Measurements from ENCODE around the gene POLD1.
"Not testable (repeated sequence)": the region's sequence is repeated elsewhere in the genome, so short reads cannot be mapped to it uniquely, and the experiment has no call there.

DNA sequence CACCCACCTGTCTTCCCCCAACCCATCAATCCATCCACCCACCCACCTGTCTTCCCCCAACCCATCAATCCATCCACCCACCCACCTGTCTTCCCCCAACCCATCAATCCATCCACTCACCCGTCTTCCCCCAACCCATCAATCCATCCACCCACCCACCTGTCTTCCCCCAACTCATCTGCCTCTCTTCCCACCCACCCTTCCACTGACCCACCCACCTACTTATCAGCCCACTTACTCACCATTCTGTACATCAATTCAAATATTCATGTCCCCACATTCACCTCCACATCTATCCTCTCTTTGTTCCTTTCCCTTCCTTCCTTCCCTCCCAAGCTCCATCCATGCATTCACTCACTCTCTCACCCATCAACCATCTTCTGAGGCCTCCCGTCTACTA lies 55.0 kb downstream of the POLD1 start:
- TF ChIP-seq, protein P1, sequence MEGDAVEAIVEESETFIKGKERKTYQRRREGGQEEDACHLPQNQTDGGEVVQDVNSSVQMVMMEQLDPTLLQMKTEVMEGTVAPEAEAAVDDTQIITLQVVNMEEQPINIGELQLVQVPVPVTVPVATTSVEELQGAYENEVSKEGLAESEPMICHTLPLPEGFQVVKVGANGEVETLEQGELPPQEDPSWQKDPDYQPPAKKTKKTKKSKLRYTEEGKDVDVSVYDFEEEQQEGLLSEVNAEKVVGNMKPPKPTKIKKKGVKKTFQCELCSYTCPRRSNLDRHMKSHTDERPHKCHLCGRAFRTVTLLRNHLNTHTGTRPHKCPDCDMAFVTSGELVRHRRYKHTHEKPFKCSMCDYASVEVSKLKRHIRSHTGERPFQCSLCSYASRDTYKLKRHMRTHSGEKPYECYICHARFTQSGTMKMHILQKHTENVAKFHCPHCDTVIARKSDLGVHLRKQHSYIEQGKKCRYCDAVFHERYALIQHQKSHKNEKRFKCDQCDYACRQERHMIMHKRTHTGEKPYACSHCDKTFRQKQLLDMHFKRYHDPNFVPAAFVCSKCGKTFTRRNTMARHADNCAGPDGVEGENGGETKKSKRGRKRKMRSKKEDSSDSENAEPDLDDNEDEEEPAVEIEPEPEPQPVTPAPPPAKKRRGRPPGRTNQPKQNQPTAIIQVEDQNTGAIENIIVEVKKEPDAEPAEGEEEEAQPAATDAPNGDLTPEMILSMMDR (IDR thresholded peaks at IDR 0.05): not testable (repeated sequence)
- not testable (repeated sequence) for TF ChIP-seq EP300, POLR2A (IDR thresholded peaks at IDR 0.05)

All from tibial nerve (tissue), 4 donors.